ENCODE data around the gene SEMA3D. TPM values are rescaled to one million over a fixed set of nuclear protein-coding genes. Genes with fewer than 3 reads are reported as not detected.

The SEMA3D gene
- total and polyA plus RNA-seq, 2 of the 4 experiments (the other 2 are of a cell fraction) = 2.9 to 13.6 TPM

DNA sequence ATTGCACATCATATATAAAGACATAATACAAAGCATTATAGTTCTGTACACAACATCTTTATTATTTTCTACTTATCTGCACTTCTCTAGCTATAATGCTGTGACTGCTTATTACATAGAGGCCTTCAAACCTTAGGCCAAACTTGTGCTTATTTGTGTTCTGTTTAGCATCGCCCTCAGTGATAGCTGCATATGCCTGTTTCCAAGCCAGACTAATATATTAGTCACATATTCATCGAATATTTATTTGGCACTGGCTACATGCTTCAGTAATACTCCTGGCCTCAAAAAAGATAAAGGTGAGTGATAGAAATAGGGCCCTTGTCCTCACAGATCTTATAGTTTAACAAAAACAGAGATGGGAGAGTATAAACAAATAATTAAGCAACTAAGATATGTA lies 30.2 kb upstream of the SEMA3D start:
- ATAC-seq (ENCODE audit: low read depth) (no peak), DNase-seq (no peak)
- H3K18ac ChIP-seq (ENCODE audit: low read depth, low read length) = no peak overlapping the region
- no peaks in the 10 kb centered on the region for H3K4me1 ChIP-seq (ENCODE audit: control insufficient read depth, insufficient read depth, low read length)
- H4K5ac ChIP-seq (ENCODE audit: low read depth, low read length) = no peak overlapping the region
- H2BK120ac ChIP-seq (ENCODE audit: low read depth, low read length) = no peak overlapping the region
- H2BK15ac ChIP-seq (ENCODE audit: low read depth, low read length) = no peak overlapping the region
- H2BK5ac ChIP-seq (ENCODE audit: low read depth, low read length, poor library complexity, severe bottlenecking) = no peak overlapping the region
- H3K36me3 ChIP-seq (ENCODE audit: control insufficient read depth, insufficient read depth, low read length) = no peaks in the 10 kb centered on the region
- no peak overlapping the region for H3K27ac ChIP-seq (ENCODE audit: insufficient read depth, low read length)
- H3K9me3 ChIP-seq (ENCODE audit: control insufficient read depth, insufficient read depth, low read length) = no peaks in the 10 kb centered on the region
- H3K4ac ChIP-seq (ENCODE audit: low read depth, low read length) = no peak overlapping the region
- no peak overlapping the region for H2AFZ ChIP-seq (replicated peaks; ENCODE audit: low read length, poor library complexity)
- WGBS, 2 experiments (ENCODE audit: extremely low coverage in 2 of 2, insufficient read length in 1 of 2) = no CpG with 5 or more reads among the region's 2 CpGs
- no peaks in the 10 kb centered on the region for H3K79me1 ChIP-seq (ENCODE audit: low read depth in 1 of 2, low read length in 2 of 2)
- dilution Hi-C loops (cut with HindIII; ENCODE audit: low sequenced_read_pairs, unreplicated experiment) = no loop called here
- no TSS peak for BruUV-seq (replicated peaks)
- no peak overlapping the region for H3K4me3 ChIP-seq (ENCODE audit: insufficient read depth, low read depth, low read length)
- no peaks in the 10 kb centered on the region for H3K9me1 ChIP-seq (ENCODE audit: insufficient read depth, low read length)
- no peaks in the 10 kb centered on the region for H4K20me1 ChIP-seq (ENCODE audit: insufficient read depth, low read length)
- intact Hi-C loops (cut with micrococcal nuclease) = no loop called here
- H2AK5ac ChIP-seq (ENCODE audit: low read depth, low read length) = no peak overlapping the region
- H3K14ac ChIP-seq (replicated peaks; ENCODE audit: low read depth, low read length) = no peak overlapping the region
- no peak overlapping the region for H3K4me2 ChIP-seq (ENCODE audit: low read depth, low read length)
- no peak for TF ChIP-seq MAFK (IDR thresholded peaks at IDR 0.05; ENCODE audit: low read depth, low read length)
- no peak for TF ChIP-seq CHD1 (IDR thresholded peaks at IDR 0.05; ENCODE audit: low read depth, low read length)
- no peak for TF ChIP-seq CEBPB (IDR thresholded peaks at IDR 0.05; ENCODE audit: low read depth, low read length)
- TF ChIP-seq, protein P1, sequence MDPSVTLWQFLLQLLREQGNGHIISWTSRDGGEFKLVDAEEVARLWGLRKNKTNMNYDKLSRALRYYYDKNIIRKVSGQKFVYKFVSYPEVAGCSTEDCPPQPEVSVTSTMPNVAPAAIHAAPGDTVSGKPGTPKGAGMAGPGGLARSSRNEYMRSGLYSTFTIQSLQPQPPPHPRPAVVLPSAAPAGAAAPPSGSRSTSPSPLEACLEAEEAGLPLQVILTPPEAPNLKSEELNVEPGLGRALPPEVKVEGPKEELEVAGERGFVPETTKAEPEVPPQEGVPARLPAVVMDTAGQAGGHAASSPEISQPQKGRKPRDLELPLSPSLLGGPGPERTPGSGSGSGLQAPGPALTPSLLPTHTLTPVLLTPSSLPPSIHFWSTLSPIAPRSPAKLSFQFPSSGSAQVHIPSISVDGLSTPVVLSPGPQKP (IDR thresholded peaks at IDR 0.05; ENCODE audit: borderline replicate concordance, low read depth, low read length) = no peak
- TF ChIP-seq, protein P2, sequence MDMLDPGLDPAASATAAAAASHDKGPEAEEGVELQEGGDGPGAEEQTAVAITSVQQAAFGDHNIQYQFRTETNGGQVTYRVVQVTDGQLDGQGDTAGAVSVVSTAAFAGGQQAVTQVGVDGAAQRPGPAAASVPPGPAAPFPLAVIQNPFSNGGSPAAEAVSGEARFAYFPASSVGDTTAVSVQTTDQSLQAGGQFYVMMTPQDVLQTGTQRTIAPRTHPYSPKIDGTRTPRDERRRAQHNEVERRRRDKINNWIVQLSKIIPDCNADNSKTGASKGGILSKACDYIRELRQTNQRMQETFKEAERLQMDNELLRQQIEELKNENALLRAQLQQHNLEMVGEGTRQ (IDR thresholded peaks at IDR 0.05; ENCODE audit: low read depth, low read length) = no peak
- no peak for TF ChIP-seq RAD21 (IDR thresholded peaks at IDR 0.05; ENCODE audit: low read length)
- TF ChIP-seq POLR2A (IDR thresholded peaks at IDR 0.05; ENCODE audit: low read depth, low read length) = no peak
- no peak for TF ChIP-seq NFE2L2 (IDR thresholded peaks at IDR 0.05; ENCODE audit: low read depth, low read length)
- TF ChIP-seq SMC3 (IDR thresholded peaks at IDR 0.05; ENCODE audit: low read depth, low read length) = no peak
- no peak for TF ChIP-seq MAZ (IDR thresholded peaks at IDR 0.05; ENCODE audit: borderline replicate concordance, low read depth, low read length)
- TF ChIP-seq, protein P3, sequence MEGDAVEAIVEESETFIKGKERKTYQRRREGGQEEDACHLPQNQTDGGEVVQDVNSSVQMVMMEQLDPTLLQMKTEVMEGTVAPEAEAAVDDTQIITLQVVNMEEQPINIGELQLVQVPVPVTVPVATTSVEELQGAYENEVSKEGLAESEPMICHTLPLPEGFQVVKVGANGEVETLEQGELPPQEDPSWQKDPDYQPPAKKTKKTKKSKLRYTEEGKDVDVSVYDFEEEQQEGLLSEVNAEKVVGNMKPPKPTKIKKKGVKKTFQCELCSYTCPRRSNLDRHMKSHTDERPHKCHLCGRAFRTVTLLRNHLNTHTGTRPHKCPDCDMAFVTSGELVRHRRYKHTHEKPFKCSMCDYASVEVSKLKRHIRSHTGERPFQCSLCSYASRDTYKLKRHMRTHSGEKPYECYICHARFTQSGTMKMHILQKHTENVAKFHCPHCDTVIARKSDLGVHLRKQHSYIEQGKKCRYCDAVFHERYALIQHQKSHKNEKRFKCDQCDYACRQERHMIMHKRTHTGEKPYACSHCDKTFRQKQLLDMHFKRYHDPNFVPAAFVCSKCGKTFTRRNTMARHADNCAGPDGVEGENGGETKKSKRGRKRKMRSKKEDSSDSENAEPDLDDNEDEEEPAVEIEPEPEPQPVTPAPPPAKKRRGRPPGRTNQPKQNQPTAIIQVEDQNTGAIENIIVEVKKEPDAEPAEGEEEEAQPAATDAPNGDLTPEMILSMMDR (conservative IDR thresholded peaks at IDR 0.05; ENCODE audit: low read depth, low read length) = no peak
- no peak for TF ChIP-seq FOS (IDR thresholded peaks at IDR 0.05; ENCODE audit: low read depth, low read length)
- TF ChIP-seq MXI1 (IDR thresholded peaks at IDR 0.05; ENCODE audit: borderline replicate concordance, low read depth, low read length) = no peak
- H3K9ac ChIP-seq (ENCODE audit: low read depth, low read length) = no peak overlapping the region
- H3K23ac ChIP-seq (ENCODE audit: low read depth, low read length) = no peak overlapping the region
- H3K27me3 ChIP-seq (ENCODE audit: control insufficient read depth, insufficient read depth, low read length) = no peaks in the 10 kb centered on the region
- in situ Hi-C loops (cut with MboI; ENCODE audit: low sequenced_read_pairs) = no loop called here
- no peak overlapping the region for H4K91ac ChIP-seq (ENCODE audit: insufficient read depth, low read depth, low read length)
- ChIA-PET POLR2A (ENCODE audit: unreplicated experiment) (no interaction called here), CTCF (no interaction called here)
- no peak overlapping the region for H2BK20ac ChIP-seq (ENCODE audit: low read depth, low read length)
- H3K56ac ChIP-seq (ENCODE audit: extremely low read depth, insufficient read depth, low read length) = no peak overlapping the region
- no peak overlapping the region for H4K8ac ChIP-seq (ENCODE audit: low read depth in 2 of 2, low read length in 2 of 2)
- no peak overlapping the region for H2AK9ac ChIP-seq (replicated peaks; ENCODE audit: low read depth, low read length, poor library complexity)
